Measurements from ENCODE around the gene GATM. TPM values are rescaled to one million over a fixed set of nuclear protein-coding genes. Genes with fewer than 3 reads are reported as not detected.

GATM gene
- total and polyA plus RNA-seq, 8 donors, result 5.4 to 26.3 (median 19.9) TPM

- Histone ChIP-seq H3K4me3 (no peak overlapping the region), H3K36me3 (no peaks in the 10 kb centered on the region), H3K4me1 (peaks cover 0 to 1% of the 10 kb centered on the region in 2 donors), H3K9me3 (no peaks in the 10 kb centered on the region), H3K27me3 (peaks cover 0 to 4% of the 10 kb centered on the region in 2 donors), H3K27ac (no peak overlapping the region)
- intact Hi-C loops (cut with DNase I), result no loop called here
- ATAC-seq (no peak), DNase-seq (no peak)
- TF ChIP-seq, protein P1, sequence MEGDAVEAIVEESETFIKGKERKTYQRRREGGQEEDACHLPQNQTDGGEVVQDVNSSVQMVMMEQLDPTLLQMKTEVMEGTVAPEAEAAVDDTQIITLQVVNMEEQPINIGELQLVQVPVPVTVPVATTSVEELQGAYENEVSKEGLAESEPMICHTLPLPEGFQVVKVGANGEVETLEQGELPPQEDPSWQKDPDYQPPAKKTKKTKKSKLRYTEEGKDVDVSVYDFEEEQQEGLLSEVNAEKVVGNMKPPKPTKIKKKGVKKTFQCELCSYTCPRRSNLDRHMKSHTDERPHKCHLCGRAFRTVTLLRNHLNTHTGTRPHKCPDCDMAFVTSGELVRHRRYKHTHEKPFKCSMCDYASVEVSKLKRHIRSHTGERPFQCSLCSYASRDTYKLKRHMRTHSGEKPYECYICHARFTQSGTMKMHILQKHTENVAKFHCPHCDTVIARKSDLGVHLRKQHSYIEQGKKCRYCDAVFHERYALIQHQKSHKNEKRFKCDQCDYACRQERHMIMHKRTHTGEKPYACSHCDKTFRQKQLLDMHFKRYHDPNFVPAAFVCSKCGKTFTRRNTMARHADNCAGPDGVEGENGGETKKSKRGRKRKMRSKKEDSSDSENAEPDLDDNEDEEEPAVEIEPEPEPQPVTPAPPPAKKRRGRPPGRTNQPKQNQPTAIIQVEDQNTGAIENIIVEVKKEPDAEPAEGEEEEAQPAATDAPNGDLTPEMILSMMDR (IDR thresholded peaks at IDR 0.05), result no peak
Observed at GRCh38 chr15:45328663-45329062, 49.7 kb downstream of the GATM start.

- H3K27ac ChIP-seq, result no peak overlapping the region
- no peaks in the 10 kb centered on the region for H3K36me3 ChIP-seq
- TF ChIP-seq, protein P1 (IDR thresholded peaks at IDR 0.05), result no peak
- H3K9me3 ChIP-seq, result no peaks in the 10 kb centered on the region
- peaks cover 0 to 4% of the 10 kb centered on the region in 2 donors for H3K27me3 ChIP-seq
- no peaks in the 10 kb centered on the region for H3K4me1 ChIP-seq
- no peak overlapping the region for H3K4me3 ChIP-seq
- DNase-seq (no peak), ATAC-seq (no peak)
- intact Hi-C loops (cut with DNase I), result no loop called here
Observed at GRCh38 chr15:45326741-45327140, 51.6 kb downstream of the GATM start.

DNA sequence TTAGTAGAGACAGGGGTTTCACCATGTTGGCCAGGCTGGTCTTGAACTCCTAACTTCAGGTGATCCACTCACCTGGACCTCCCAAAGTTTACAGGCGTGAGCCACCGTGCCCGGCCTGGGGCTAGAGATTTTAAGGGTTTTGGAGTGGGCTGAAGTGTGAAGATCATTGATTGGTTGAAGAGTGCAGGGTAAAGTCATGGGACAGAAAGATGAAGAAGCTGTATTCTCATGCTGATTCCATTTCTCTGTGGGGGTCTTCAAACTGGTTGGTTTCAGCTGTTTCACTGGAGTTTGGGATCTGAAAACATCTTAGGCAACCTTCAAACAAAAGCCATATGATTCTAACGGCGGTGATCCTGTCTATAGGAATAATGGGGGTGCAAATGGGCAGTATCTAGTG lies 52.1 kb downstream of the GATM start:
- no peak overlapping the region for H3K27ac ChIP-seq
- no peaks in the 10 kb centered on the region for H3K4me1 ChIP-seq
- peaks cover 0 to 4% of the 10 kb centered on the region in 2 donors for H3K27me3 ChIP-seq
- TF ChIP-seq, protein P1 (IDR thresholded peaks at IDR 0.05), result no peak
- H3K4me3 ChIP-seq, result no peak overlapping the region
- H3K36me3 ChIP-seq, result no peaks in the 10 kb centered on the region
- H3K9me3 ChIP-seq, result no peaks in the 10 kb centered on the region
- intact Hi-C loops (cut with DNase I), result no loop called here
- DNase-seq, result no peak
- ATAC-seq, result no peak

DNA sequence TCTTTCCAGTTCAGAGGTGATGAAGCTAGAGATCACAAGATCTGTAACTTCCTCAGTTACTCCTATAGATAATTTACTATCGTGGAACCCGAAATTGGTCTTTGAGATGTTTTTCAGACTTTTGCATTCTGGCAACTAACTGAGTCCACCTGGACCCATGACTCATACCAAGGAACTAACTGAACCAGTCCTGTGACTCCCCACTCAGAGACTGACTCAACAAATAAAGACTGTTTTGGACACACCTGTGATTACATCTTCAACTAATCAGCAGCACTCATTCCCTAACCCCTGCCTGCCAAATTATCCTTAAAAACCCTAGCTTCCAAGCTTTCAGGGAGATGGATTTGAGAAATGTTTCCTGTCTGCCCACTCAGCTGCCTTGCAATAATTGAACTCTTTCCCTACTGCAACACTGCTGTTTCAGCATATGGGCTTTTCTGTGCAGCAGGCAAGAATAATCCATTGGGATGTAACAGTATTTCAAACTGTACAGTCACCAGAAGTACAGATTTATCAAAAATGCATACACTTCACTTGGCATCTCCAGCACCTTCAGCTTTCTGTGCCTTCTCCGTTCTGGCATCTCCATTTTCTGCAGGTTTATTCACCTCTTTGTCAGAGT lies 57.7 kb downstream of the GATM start:
- ATAC-seq (no peak), DNase-seq (no peak)
- TF ChIP-seq, protein P1 (IDR thresholded peaks at IDR 0.05), result no peak
- H3K36me3 ChIP-seq, result no peaks in the 10 kb centered on the region
- no peak overlapping the region for H3K27ac ChIP-seq
- no peaks in the 10 kb centered on the region for H3K9me3 ChIP-seq
- no peak overlapping the region for H3K4me3 ChIP-seq
- H3K27me3 ChIP-seq, result peaks cover 0 to 4% of the 10 kb centered on the region in 2 donors
- intact Hi-C loops (cut with DNase I), result no loop called here
- no peaks in the 10 kb centered on the region for H3K4me1 ChIP-seq

- peaks cover 0 to 2% of the 10 kb centered on the region in 2 donors for H3K27me3 ChIP-seq
- H3K27ac ChIP-seq, result no peak overlapping the region
- no peak overlapping the region for H3K4me3 ChIP-seq
- no peaks in the 10 kb centered on the region for H3K9me3 ChIP-seq
- DNase-seq (no peak), ATAC-seq (no peak)
- TF ChIP-seq, protein P1 (IDR thresholded peaks at IDR 0.05), result no peak
- intact Hi-C loops (cut with DNase I), result no loop called here
- H3K36me3 ChIP-seq, result no peaks in the 10 kb centered on the region
- no peaks in the 10 kb centered on the region for H3K4me1 ChIP-seq
Observed at GRCh38 chr15:45319472-45320214, 58.7 kb downstream of the GATM start.
